Measurements from ENCODE around the gene RBP5. TPM values are rescaled to one million over a fixed set of nuclear protein-coding genes. Genes with fewer than 3 reads are reported as not detected.

RBP5 gene
- total RNA-seq, 2 experiments from 2014 or later, result 0.86 to 1.8 TPM

DNA sequence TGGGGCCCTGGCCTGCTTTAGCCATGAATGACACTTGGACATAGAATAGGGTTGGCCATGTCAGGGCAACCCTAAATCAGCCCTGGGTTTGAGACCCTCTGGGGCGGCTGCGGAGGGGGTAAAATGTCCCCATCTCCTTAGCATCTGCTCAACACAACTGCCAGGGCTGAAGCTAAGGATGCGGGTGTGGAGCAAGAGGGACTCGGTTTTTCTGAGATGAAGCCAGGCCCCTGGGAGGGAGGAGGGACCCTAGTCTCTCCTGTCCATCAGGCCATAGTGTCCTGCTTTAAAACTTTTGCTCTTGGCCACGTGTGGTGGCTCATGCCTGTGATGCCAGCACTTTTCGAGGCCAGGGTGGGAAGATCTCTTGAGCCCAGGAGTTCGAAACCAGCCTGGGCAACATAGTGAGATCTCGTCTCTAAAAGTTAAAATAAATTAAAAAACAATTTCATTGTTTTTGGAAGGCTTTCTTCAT is 35.7 kb downstream of the RBP5 start:
- DNase-seq, result no peak
- CTCF ChIA-PET, result interaction anchor here (0.8 to 5.0 kb wide), 8 partner anchors 9 to 168 kb away, joined by 3 to 35 read pairs (median 4); partner anchors contain the start of genes C12orf57, C1RL, LPCAT3 and RNU7-1
- POLR2A ChIA-PET, result interaction anchor here (0.8 to 3.9 kb wide), 3 partner anchors 16 to 149 kb away, joined by 3 to 20 read pairs (median 3); partner anchors contain the start of genes C12orf57, C1RL and RNU7-1
- Mint-ChIP-seq H3K27ac (no peak overlapping the region), H3K4me1 (peaks cover 8% of the 10 kb centered on the region), H3K27me3 (peaks cover 6% of the 10 kb centered on the region), H3K4me3 (no peak overlapping the region), H3K9me3 (no peaks in the 10 kb centered on the region), H3K36me3 (ENCODE audit: low read depth) (peaks cover 4% of the 10 kb centered on the region)

- POLR2A ChIA-PET, result interaction anchor here (0.8 to 3.9 kb wide), 3 partner anchors 16 to 149 kb away, joined by 3 to 20 read pairs (median 3); partner anchors contain the start of genes C12orf57, C1RL and RNU7-1
- Mint-ChIP-seq H3K4me3 (peak within 1 kb of the TSS; percentile 71), H3K9me3 (no peaks in the 10 kb centered on the region), H3K36me3 (ENCODE audit: low read depth) (peaks cover under 1% of the 10 kb centered on the region), H3K4me1 (peaks cover 8% of the 10 kb centered on the region), H3K27ac (no peak within 1 kb of the TSS), H3K27me3 (peaks cover 6% of the 10 kb centered on the region)
- DNase-seq, result peak; percentile 75
- CTCF ChIA-PET, result interaction anchor here (0.8 to 5.0 kb wide), 7 partner anchors 10 to 155 kb away, joined by 3 to 35 read pairs (median 3); partner anchors contain the start of genes C12orf57, C1RL, LPCAT3 and RNU7-1
Observed at GRCh38 chr12:7092229-7092985, 36.3 kb downstream of the RBP5 start, which contains the start of gene C1R. Gene C1R (minus strand): TSS chr12:7092445. CDS start chr12:7092388, 57 bp downstream.

- ChIA-PET POLR2A (interaction anchor here (1.0 to 4.5 kb wide), 4 partner anchors 17 to 148 kb away, joined by 3 to 26 read pairs (median 12); partner anchors contain the start of genes C12orf57, C1RL and RNU7-1), CTCF (interaction anchor here (0.8 to 5.0 kb wide), 6 partner anchors 16 to 154 kb away, joined by 3 to 35 read pairs (median 3); partner anchors contain the start of genes C12orf57, C1RL and RNU7-1)
- DNase-seq, result no peak
- no peak overlapping the region for H3K27ac Mint-ChIP-seq
- H3K4me1 Mint-ChIP-seq, result peaks cover 8% of the 10 kb centered on the region
- peak overlapping the region; percentile 71 for H3K4me3 Mint-ChIP-seq
- H3K9me3 Mint-ChIP-seq, result no peaks in the 10 kb centered on the region
- H3K36me3 Mint-ChIP-seq (ENCODE audit: low read depth), result no peaks in the 10 kb centered on the region
- H3K27me3 Mint-ChIP-seq, result peaks cover 6% of the 10 kb centered on the region
Observed at GRCh38 chr12:7091660-7092228, 36.9 kb downstream of the RBP5 start.

GRCh38 chr12:7091171-7091570 is 37.5 kb downstream of the RBP5 start:
- Mint-ChIP-seq H3K27me3 (peaks cover 6% of the 10 kb centered on the region), H3K4me1 (peaks cover 8% of the 10 kb centered on the region), H3K4me3 (no peak overlapping the region), H3K9me3 (no peaks in the 10 kb centered on the region), H3K27ac (no peak overlapping the region), H3K36me3 (ENCODE audit: low read depth) (no peaks in the 10 kb centered on the region)
- no peak for DNase-seq
- CTCF ChIA-PET, result interaction anchor here (0.8 to 1.6 kb wide), 4 partner anchors 16 to 153 kb away, joined by 3 to 4 read pairs (median 3); partner anchors contain the start of genes C12orf57 and C1RL
- POLR2A ChIA-PET, result interaction anchor here (1.0 to 4.5 kb wide), 3 partner anchors 18 to 147 kb away, joined by 3 to 26 read pairs (median 20); partner anchors contain the start of genes C12orf57, C1RL and RNU7-1

GRCh38 chr12:7090222-7090998 is 38.3 kb downstream of the RBP5 start:
- CTCF ChIA-PET, result interaction anchor here (1.2 kb wide), 1 partner anchor 17 kb away, joined by 3 read pairs; no protein-coding TSS in a partner anchor
- no peaks in the 10 kb centered on the region for H3K36me3 Mint-ChIP-seq (ENCODE audit: low read depth)

GRCh38 chr12:7089196-7089871 is 39.4 kb downstream of the RBP5 start:
- Mint-ChIP-seq H3K27ac (no peak overlapping the region), H3K36me3 (ENCODE audit: low read depth) (no peaks in the 10 kb centered on the region), H3K9me3 (no peaks in the 10 kb centered on the region), H3K4me3 (no peak overlapping the region), H3K4me1 (peaks cover 8% of the 10 kb centered on the region), H3K27me3 (peaks cover 6% of the 10 kb centered on the region)
- ChIA-PET POLR2A (interaction anchor here (4.5 kb wide), 1 partner anchor 145 kb away, joined by 26 read pairs; the partner anchor contains the start of genes C12orf57 and RNU7-1), CTCF (no interaction called here)
- DNase-seq, result no peak

More at GRCh38 chr12:7090222-7090998, 38.3 kb downstream of the RBP5 start:
- H3K27me3 Mint-ChIP-seq, result peaks cover 6% of the 10 kb centered on the region
- H3K9me3 Mint-ChIP-seq, result no peaks in the 10 kb centered on the region
- H3K4me1 Mint-ChIP-seq, result peaks cover 8% of the 10 kb centered on the region
- POLR2A ChIA-PET, result interaction anchor here (4.5 kb wide), 1 partner anchor 146 kb away, joined by 26 read pairs; the partner anchor contains the start of genes C12orf57 and RNU7-1
- DNase-seq, result no peak
- no peak overlapping the region for H3K27ac Mint-ChIP-seq
- no peak overlapping the region for H3K4me3 Mint-ChIP-seq

DNA sequence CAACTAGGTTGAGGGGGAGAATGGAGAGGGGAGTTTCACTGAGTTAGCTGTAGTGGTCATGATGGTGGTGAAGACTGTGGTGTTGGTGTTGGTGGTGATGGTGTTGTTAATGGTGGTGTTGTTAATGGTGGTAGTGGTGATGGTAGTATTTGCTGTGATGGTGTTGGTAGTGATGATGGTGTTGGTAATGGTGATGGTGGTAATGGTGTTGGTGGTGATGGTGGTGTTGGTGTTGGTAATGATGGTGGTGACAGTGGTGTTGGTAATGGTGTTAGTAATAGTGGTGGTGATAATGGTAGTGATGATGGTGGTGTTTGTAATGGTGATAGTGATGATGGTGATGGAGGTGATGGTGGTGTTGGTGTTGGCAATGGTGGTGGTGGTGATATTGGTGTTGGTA is 45.6 kb downstream of the RBP5 start:
- no peak for DNase-seq
- CTCF ChIA-PET, result interaction anchor here (1.2 kb wide), 1 partner anchor 65 kb away, joined by 3 read pairs; the partner anchor contains the start of gene LPCAT3
- peaks cover 6% of the 10 kb centered on the region for H3K36me3 Mint-ChIP-seq (ENCODE audit: low read depth)
- H3K27ac Mint-ChIP-seq, result no peak overlapping the region
- no peak overlapping the region for H3K4me3 Mint-ChIP-seq
- no peaks in the 10 kb centered on the region for H3K4me1 Mint-ChIP-seq
- POLR2A ChIA-PET, result no interaction called here
- peaks cover 1% of the 10 kb centered on the region for H3K27me3 Mint-ChIP-seq
- H3K9me3 Mint-ChIP-seq, result peaks cover 7% of the 10 kb centered on the region

DNA sequence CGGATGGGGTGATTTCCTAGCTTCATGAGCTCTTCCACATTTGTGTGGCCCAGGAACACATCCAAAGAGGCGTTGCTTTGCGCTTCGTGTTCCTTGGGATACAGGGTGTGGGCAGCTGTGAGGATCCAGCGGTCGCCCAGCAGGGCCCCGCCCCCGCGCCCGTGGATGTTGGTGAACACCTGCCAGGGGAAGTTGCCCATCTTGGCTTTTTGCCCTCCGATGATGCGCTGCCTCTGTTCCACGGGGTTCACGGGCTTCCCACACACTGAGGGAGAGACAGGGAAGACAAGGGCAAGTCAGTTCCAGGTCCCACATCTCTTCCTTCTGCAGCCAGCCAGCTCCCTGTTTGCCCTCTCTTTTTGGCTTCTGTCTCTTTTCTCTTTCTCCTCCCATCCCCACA is 47.7 kb downstream of the RBP5 start:
- peaks cover 3% of the 10 kb centered on the region for H3K4me1 Mint-ChIP-seq
- ChIA-PET CTCF (no interaction called here), POLR2A (no interaction called here)
- H3K27me3 Mint-ChIP-seq, result peaks cover 5% of the 10 kb centered on the region
- H3K27ac Mint-ChIP-seq, result no peak overlapping the region
- no peak overlapping the region for H3K4me3 Mint-ChIP-seq
- H3K36me3 Mint-ChIP-seq (ENCODE audit: low read depth), result peaks cover 6% of the 10 kb centered on the region
- H3K9me3 Mint-ChIP-seq, result peaks cover 7% of the 10 kb centered on the region
- DNase-seq, result no peak

DNA sequence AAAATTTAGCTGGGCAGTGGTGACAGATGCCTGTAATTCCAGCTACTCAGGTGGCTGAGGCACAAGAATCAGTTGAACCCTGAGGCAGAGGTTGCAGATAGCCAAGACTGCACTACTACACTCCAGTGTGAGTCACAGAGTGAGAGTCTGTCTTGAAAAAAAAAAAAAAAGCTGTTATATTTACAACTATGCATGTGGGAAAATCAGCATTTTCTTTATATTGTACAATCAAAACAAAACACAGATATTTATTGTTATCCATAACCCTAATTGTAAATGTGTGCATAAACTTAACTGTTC is 48.9 kb downstream of the RBP5 start:
- ChIA-PET CTCF (interaction anchor here (0.6 to 1.1 kb wide), 4 partner anchors 9 to 37 kb away, joined by 3 read pairs; no protein-coding TSS in a partner anchor), POLR2A (interaction anchor here (1.2 kb wide), 1 partner anchor 28 kb away, joined by 3 read pairs; no protein-coding TSS in a partner anchor)
- no peak overlapping the region for H3K4me3 Mint-ChIP-seq

GRCh38 chr12:7078163-7078562 is 50.5 kb downstream of the RBP5 start:
- Mint-ChIP-seq H3K4me1 (peaks cover 13% of the 10 kb centered on the region), H3K27ac (no peak overlapping the region), H3K36me3 (ENCODE audit: low read depth) (peaks cover 3% of the 10 kb centered on the region), H3K27me3 (peaks cover 18% of the 10 kb centered on the region), H3K9me3 (peaks cover 4% of the 10 kb centered on the region), H3K4me3 (no peak overlapping the region)
- no peak for DNase-seq
- ChIA-PET CTCF (no interaction called here), POLR2A (no interaction called here)

More for the DNA sequence above, 48.9 kb downstream of the RBP5 start:
- H3K4me1 Mint-ChIP-seq, result peaks cover 13% of the 10 kb centered on the region
- no peak for DNase-seq
- peaks cover 14% of the 10 kb centered on the region for H3K27me3 Mint-ChIP-seq
- peaks cover 7% of the 10 kb centered on the region for H3K9me3 Mint-ChIP-seq
- H3K27ac Mint-ChIP-seq, result no peak overlapping the region
- peaks cover 6% of the 10 kb centered on the region for H3K36me3 Mint-ChIP-seq (ENCODE audit: low read depth)

- H3K27me3 Mint-ChIP-seq, result peaks cover 30% of the 10 kb centered on the region
- H3K27ac Mint-ChIP-seq, result no peak overlapping the region
- CTCF ChIA-PET, result interaction anchor here (1.0 kb wide), 1 partner anchor 58 kb away, joined by 4 read pairs; the partner anchor contains the start of gene LPCAT3
- no peaks in the 10 kb centered on the region for H3K9me3 Mint-ChIP-seq
- H3K36me3 Mint-ChIP-seq (ENCODE audit: low read depth), result no peaks in the 10 kb centered on the region
- H3K4me1 Mint-ChIP-seq, result peaks cover 13% of the 10 kb centered on the region
- DNase-seq, result no peak
- no peak overlapping the region for H3K4me3 Mint-ChIP-seq
- POLR2A ChIA-PET, result interaction anchor here (1.0 kb wide), 1 partner anchor 149 kb away, joined by 4 read pairs; no protein-coding TSS in a partner anchor
Observed at GRCh38 chr12:7076493-7076892, 52.2 kb downstream of the RBP5 start.
